NCI-H748 treated with DMSO at 0.1 percent for 48 hours (cell line): Measurements from ENCODE around the gene DNAJB1.

Experiments
- DNase-seq: peaks from one replicate; lab custom pipeline; 2025; lab: John Stamatoyannopoulos, UW

DNAJB1 gene

DNA sequence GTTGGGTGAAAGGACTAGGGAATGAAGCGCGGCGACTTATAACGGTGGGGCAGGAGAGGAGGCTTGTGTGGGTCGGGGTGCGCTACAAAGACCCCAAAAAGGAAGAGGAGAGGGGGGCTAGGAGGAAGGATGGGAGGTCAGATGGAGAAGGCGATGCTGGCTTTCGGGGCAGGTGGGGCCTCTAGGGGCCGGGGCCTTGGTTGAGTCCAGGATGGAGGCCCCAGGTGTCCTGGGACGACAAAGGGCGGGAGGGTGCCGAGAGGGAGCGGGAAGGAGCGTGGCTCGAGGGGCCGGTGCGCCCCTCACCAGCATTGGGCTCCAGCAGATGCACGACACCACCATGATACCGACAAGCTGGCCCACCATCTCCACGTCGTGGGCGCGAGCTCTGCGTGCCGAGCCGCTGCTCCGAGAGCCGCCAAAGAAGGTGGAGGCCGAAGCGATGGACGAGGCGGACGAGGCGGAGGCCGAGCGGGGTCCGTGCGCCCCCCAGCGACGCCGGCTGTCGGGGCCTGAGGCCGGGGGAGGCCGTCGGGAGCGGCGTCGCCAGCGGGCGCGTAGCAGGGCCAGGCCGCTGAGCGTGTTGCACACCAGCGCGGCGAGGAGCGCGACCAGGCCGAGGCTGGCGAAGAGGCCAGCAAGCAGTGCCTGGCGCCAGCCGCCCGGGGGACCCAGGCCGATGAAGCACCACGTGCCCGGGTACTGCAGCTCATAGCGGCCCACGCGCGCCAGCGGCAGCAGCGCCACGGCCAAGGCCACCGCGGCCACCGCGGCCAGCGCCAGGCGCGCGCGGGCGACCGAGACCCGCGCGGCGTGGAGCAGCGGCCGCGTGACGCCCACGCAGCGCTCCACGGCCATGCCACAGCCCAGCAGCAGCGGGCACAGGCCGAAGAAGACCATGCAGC is 44.9 kb downstream of the DNAJB1 start:
- no peak for DNase-seq

DNA sequence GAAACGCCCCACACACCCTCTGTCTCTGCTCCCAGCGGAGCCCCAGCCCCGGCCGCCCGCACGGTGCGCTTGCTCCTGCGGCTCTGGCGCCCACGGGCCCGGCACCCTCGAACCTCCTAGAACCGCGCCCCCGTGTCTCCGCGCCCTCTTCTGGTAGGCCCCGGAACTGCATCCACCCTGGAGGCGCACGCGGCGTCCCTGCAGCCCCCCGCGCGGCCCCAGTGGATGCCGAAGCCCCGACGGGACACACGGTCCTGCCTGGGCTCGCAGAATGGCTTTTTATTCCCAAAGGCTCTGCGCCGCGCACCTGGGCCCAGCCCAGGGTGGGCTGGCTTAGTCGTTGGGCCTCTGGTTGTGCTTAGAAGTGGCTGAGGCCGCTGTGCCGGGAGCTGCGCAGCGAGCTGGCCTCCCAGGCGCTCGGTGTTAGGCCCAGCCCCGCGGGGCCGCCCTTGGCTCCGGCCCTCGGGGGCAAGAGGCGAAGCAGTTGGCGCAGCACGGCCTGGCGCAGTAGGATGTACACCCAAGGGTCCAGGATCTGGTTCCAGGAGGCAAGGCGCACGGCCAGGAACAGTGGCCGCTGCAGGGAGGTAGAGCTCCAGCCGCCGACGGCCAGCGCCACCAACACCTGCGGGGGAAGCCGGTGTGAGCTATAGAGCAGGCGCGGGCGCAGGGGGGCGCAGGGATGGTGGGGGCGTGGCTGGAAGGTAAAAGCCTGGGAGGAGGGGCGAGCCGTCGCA is 45.8 kb downstream of the DNAJB1 start:
- DNase-seq: peak; percentile 55

GRCh38 chr19:14471436-14472187 is 46.6 kb downstream of the DNAJB1 start:
- no peak for DNase-seq

DNA sequence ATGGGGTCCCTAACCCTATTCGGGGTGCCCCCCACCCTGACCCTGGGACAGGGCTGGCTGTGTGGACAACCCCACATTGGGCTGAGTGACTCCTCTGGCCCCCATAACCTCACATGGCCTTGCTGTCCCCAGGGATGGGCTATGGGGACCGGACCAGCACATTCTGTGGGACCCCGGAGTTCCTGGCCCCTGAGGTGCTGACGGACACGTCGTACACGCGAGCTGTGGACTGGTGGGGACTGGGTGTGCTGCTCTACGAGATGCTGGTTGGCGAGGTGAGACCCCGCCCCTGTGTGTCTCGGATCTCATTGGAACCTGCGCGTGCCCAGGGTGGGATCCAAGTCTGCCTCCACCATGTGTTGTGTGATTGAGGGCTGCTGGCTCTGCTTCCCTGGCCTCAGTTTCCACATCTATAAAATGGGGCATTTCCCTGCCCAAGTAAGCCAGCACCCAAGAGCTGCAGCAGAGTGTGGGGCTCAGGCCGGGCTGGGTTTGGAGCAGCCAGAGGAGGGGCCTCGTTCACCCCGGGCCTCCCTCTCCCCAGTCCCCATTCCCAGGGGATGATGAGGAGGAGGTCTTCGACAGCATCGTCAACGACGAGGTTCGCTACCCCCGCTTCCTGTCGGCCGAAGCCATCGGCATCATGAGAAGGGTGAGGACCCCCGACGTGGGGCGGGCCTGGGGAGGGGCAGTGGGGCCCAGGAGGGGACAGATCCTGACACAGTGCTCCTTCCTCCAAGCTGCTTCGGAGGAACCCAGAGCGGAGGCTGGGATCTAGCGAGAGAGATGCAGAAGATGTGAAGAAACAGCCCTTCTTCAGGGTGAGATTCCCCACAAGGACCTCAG is 47.9 kb downstream of the DNAJB1 start:
- DNase-seq: no peak

- DNase-seq: no peak
Measured at GRCh38 chr19:14467816-14468215, 50.4 kb downstream of the DNAJB1 start.

DNA sequence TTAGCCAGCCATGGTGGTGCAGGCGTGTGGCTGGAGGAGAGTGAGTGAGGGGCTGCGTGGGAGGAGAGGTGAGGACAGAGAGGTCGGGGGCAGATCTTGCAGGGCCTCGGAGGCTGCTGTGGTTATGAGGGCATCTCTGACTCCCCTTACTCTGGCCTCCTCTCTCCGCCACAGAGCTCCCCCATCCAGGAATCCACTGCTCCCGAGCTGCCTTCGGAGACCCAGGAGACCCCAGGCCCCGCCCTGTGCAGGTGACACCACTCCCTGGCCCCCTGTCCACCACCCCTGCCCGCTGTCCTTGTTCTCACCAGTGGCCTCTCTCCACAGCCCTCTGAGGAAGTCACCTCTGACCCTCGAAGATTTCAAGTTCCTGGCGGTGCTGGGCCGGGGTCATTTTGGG is 50.8 kb downstream of the DNAJB1 start:
- DNase-seq: no peak
